NCI-H526 (cell line): ENCODE measurements around the gene MED13.
"Not testable (repeated sequence)": the region's sequence is repeated elsewhere in the genome, so short reads cannot be mapped to it uniquely, and the experiment has no call there.

ENCODE experiments used
- DNase-seq, 2 experiments: peaks; one replicate each; lab custom pipeline; 2025; lab: John Stamatoyannopoulos, UW

The MED13 gene

DNA sequence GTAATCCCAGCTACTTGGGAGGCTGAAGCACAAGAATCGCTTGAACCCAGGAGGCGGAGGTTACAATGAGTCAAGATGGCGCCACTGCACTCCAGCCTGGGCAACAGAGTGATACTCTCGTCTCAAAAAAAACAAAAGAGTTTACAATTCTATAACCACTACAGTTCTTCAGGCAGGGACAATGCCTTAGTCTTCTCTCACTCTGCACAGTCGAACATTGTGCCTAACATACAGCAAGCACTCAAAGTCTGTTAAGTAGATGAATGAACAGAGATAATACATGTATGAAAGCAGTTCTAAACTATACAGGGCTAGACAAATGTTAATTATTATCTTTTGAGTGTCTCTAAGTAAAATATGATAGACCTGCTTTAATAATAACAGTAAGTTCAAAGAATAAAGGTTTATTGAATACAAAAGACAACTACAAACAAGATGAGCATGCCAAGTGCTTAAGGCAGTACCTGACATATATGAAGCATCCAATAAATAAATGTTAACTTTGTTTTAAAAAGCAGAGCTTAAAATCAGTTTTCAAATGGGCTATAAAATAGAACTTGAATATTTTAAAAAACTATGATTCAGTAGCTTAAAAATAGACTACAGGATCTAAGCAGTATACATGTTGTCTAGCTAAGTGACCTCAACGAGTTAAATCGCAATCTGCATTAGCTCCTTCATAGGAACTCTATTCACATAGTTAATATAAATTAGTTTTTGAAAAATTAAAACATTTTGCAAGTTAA is 156.6 kb downstream of the MED13 start:
- no peak for DNase-seq

DNA sequence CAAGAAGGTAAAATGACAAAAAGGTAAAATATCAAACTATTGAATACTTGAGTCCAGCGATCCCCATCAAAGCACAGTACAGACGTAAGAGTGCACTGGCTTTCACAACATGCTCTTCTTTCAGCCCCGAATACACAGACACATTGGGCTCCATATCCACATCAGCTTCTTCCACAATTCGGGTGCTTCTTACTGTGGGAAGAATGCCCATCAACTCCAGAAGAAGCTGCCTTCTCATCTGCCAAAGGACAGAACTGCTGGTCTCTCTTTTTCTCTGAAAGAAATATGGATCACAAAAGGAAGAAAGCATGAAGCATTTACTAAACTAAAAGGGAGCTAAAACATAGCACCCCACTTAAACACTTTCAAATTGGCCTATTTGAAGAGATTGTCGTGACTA is 157.7 kb downstream of the MED13 start:
- DNase-seq = no peak

DNA sequence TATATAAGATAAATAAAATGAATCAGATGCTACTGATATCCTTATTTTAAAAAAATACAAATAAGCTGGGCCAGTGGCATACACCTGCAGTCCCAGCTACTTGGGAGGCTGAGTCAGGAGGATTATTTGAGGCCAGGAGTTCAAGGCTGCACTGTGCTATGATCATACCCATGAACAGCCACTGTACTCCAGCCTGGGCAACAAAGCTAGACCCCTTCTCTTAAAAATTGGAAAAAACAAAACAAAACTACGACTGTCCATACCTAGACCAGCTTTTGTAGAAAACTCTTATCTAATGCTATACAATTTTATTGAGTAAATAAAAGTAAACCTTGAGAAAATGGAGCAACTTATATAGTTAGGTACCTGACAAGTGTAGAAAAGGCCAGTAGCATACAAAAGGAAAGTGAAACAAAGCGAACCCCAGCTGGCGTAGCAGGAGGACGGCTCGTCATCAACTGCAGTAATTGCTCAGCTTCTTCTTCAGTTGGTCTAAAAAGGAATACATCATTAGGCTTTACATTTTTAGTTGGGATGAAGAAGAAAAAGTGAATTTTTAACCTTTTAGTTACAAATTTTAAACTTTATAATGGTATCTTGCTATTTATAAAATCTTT is 160.9 kb downstream of the MED13 start:
- DNase-seq = peak in 1 of 2 experiments; percentile 4

DNA sequence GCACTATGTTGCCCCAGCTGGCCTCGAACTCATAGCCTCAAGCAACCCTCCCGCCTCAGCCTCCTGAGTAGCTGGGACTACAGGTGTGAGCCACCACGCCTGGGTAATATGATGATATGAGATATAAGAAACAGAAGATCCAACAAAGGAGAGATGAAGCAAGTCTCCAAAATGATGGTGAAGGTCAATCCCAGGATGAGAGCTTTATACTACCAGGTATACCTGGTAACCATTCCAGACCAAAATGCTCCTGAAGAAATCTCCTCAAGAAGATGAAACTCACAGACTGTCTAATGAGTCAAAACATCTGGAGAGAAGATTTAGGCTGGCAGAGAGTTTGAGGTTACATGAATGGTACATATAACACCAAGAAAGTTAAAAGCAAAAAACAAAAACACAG is 161.8 kb downstream of the MED13 start:
- no peak for DNase-seq

DNA sequence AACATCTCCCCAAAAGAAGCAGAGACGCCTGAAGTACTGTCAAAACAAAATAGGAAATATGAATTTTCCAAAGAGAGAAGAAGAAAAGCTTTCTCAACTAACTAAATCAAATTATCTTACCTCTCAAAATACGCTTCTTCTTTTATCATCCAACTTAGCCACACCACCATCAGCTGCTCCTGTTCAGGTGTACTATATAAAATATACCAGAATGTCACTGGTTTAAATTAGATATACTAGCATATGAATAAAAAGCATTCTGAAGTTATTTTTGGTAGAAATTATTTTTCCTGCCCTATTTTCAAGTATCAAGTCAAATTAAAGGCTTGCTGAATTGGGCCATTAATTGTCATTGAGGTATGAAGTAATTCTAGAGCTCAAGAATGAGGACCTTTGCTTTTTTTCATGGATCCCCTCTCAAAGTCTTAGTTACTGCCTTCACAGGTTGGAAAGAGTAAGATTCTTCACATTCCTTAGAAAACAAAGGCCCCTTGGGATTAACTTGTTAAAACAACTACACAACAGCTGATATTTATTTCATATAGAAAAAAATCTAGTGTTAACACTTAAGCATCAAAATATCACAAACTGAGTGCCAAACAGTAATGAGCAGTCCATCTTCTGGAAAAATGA is 167.4 kb downstream of the MED13 start:
- no peak for DNase-seq

DNA sequence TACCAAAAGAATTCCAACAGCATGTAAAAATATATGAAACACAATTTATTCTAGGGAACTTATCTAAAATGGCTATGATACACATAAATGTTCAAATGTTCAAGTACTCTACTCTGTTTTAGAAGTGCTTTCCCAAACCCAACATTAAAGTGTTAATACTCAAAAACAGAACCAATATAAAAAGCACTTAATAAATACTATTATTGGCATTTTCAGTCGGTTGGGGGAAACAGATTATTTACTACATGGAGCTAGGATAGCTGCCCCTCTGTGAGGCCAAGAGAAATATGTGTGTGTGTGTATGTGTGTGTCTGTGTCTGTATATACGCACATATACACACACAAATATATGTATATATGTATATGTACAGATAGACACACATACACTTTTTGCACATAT is 169.7 kb downstream of the MED13 start:
- no peak for DNase-seq

DNA sequence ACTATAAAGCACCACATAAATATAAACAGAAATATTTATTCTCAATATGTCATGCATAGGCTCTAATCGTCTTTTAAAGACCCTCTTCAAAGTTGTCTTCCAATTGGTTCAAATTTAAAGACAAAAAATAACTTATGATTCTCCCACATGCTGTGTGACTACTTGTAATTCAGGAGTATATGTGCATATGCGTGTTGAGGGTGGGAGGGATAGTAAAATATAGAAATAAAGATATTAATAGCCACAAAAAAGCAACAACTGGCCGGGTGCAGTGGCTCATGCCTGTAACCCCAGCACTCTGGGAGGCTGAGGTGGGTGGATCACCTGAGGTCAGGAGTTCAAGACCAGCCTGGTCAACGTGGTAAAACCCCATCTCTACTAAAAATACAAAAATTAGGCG is 170.8 kb downstream of the MED13 start:
- DNase-seq = not testable (repeated sequence)
